Activated CD4-positive, alpha-beta memory T cell treated with anti-CD3 and anti-CD28 coated beads, Interleukin-2, amount 10 ng/mL, durations not matched to agents 7 days and 5 days (primary cell): ENCODE data around the gene IZUMO4. TPM values are rescaled to one million over a fixed set of nuclear protein-coding genes. Genes with fewer than 3 reads are reported as not detected.
"Not testable (repeated sequence)": the region's sequence is repeated elsewhere in the genome, so short reads cannot be mapped to it uniquely, and the experiment has no call there.

Source experiments
- CTCF ChIA-PET: fragments of 350-600 bp; sonication (Branson Sonifier 250); formaldehyde crosslinking; loops from one replicate; lab custom pipeline; 2021; ENCODE audit warnings: antibody characterized with exemption, inconsistent platforms; lab: Charles Lee
- POLR2A ChIA-PET: fragments of 350-600 bp; sonication (Branson Sonifier 250); formaldehyde crosslinking; loops from one replicate; lab custom pipeline; 2021; ENCODE audit warnings: antibody characterized with exemption; lab: Charles Lee
- DNase-seq: peaks from one replicate; pipeline ENCODE4 v3.0.0-alpha.2; 2020
- H3K27ac Mint-ChIP-seq: one replicate; pipeline ENCODE4 v1.8.0; 2021; ENCODE audit warnings: mild to moderate bottlenecking, mixed read lengths
- H3K27me3 Mint-ChIP-seq: one replicate; pipeline ENCODE4 v1.8.0; 2021; ENCODE audit warnings: mixed read lengths
- H3K36me3 Mint-ChIP-seq: one replicate; pipeline ENCODE4 v1.8.0; 2021; ENCODE audit warnings: low read depth, mixed read lengths
- H3K4me1 Mint-ChIP-seq: one replicate; pipeline ENCODE4 v1.8.0; 2021; ENCODE audit warnings: mixed read lengths
- H3K4me3 Mint-ChIP-seq: one replicate; pipeline ENCODE4 v1.8.0; 2021; ENCODE audit warnings: mild to moderate bottlenecking, mixed read lengths
- H3K9me3 Mint-ChIP-seq: one replicate; pipeline ENCODE4 v1.8.0; 2021; ENCODE audit warnings: mixed read lengths
- total RNA-seq, 2 experiments: library from RNA; stranded (reverse); gene quantifications; one replicate each; pipeline ENCODE4 v1.2.3, GENCODE V29; 2021

Gene IZUMO4
- total RNA-seq, 2 experiments from 2014 or later: 10.3 to 10.5 TPM

GRCh38 chr19:2079076-2079864 is 17.4 kb upstream of the IZUMO4 start:
- Mint-ChIP-seq H3K4me3 (no peak overlapping the region), H3K9me3 (no peaks in the 10 kb centered on the region)
- POLR2A ChIA-PET: interaction anchor here (1.3 kb wide), 1 partner anchor 17 kb away, joined by 3 read pairs; the partner anchor contains the start of gene MOB3A

DNA sequence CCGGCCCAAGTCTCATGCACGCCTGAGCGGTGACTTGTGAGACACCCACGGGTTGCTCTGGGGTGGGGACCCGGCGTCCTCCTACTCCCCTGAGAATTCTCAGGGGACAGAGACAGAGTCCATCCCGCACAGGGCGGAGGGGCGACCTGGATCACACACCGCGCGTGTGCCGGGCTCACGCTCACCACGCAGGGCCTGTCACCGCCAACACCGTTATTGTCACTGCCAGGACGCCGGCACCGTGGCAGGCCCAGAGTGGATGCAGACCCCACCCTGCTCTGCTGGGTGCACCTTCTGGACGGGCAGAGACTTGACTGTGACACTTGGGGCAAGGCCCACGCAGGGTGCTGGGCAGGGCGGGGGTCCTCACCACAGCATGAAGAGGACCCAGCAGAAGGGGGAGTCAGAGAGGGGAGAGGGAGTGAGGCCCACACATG is 16.8 kb upstream of the IZUMO4 start:
- H3K27me3 Mint-ChIP-seq: no peaks in the 10 kb centered on the region
- peak overlapping the region; percentile 60 for H3K4me3 Mint-ChIP-seq
- H3K4me1 Mint-ChIP-seq: peaks cover 41% of the 10 kb centered on the region
- DNase-seq: no peak
- ChIA-PET POLR2A (no interaction called here), CTCF (no interaction called here)
- H3K27ac Mint-ChIP-seq: peak overlapping the region; percentile 95
- H3K9me3 Mint-ChIP-seq: no peaks in the 10 kb centered on the region
- peaks cover 90% of the 10 kb centered on the region for H3K36me3 Mint-ChIP-seq

More at GRCh38 chr19:2079076-2079864, 17.4 kb upstream of the IZUMO4 start:
- no peak for DNase-seq
- Mint-ChIP-seq H3K27ac (peak overlapping the region; percentile 24), H3K36me3 (peaks cover 86% of the 10 kb centered on the region), H3K4me1 (peaks cover 41% of the 10 kb centered on the region), H3K27me3 (no peaks in the 10 kb centered on the region)
- CTCF ChIA-PET: no interaction called here

DNA sequence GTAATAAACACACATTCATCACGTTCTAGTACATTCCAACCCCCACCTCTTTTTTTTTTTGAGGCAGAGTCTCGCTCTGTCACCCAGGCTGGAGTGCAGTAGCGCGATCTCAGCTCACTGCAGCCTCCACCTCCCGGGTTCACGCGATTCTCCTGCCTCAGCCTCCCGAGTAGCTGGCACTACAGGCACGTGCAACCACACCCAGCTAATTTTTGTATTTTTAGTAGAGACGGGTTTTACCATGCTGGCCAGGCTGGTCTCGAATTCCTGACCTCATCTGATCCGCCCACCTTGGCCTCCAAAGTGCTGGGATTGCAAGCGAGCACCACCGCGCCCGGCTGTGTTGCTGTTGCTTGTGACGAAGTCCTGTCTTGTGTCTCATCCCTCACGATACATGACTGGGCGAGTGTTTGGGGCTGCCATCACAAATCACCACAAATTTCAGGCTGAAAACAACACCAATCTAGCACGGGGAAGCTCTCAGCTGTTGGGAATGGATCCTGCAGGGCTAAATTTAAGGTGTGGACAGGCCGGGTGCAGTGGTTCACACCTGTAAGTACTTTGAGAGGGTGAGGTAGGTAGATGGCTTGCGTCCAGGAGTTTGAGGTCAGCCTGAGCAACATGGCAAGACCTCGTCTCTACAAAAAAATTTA is 16.3 kb upstream of the IZUMO4 start:
- Mint-ChIP-seq H3K4me3 (peak overlapping the region; percentile 61), H3K27ac (peak overlapping the region; percentile 95), H3K4me1 (peaks cover 43% of the 10 kb centered on the region), H3K36me3 (peaks cover 92% of the 10 kb centered on the region), H3K27me3 (no peaks in the 10 kb centered on the region), H3K9me3 (no peaks in the 10 kb centered on the region)
- ChIA-PET CTCF (interaction anchor here (0.6 to 0.7 kb wide), 2 partner anchors 28 to 61 kb away, joined by 3 to 5 read pairs; no protein-coding TSS in a partner anchor), POLR2A (no interaction called here)
- DNase-seq: no peak

DNA sequence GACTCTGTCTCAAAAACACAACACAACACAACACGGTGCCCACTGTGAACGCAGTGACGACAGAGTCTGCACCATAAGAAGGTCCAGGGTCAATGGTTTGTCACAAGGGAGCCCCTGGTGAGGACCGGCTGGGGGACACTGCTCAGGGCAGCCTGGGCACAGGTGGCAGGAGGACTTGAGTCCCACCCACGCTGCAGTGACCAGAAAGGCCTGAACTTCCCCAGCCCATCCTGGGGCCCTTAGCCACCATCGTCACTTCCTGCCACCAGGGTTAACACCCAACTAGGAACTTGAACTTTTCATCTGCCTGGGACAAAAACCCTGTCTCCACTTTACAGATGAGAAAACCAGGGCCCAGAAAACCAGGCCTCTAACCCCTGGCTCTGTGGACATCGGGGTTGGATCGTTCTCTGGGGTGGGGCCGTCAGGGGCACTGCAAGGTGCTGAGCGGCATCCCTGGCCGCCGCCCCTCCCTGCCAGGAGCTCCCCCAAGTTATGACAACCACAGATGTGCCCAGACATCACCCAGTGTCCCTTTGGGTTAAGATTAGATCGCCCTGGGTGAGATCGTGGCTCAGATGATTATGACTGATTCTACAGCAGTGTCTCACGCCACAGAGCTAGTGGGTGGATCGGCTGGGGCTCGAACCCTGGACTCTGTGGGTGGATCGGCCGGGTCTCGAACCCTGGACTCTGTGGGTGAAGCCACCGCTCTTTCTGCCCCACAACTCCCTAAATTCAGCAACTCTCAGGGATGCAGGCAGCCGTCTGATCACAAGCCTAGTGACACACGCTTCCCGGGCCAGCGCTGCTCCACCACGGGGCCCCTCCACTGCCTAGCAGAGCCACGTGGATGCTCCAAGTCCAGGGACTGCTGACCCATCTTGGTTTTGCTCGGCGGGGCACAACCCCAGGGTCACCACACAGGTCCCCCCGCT is 14.6 kb upstream of the IZUMO4 start:
- Mint-ChIP-seq H3K4me3 (peak overlapping the region; percentile 95), H3K27me3 (no peaks in the 10 kb centered on the region), H3K9me3 (no peaks in the 10 kb centered on the region), H3K4me1 (peaks cover 51% of the 10 kb centered on the region), H3K27ac (peak overlapping the region; percentile 95), H3K36me3 (peaks cover 83% of the 10 kb centered on the region)
- DNase-seq: peak; percentile 72
- POLR2A ChIA-PET: interaction anchor here (0.6 to 6.7 kb wide), 14 partner anchors 9 to 185 kb away, joined by 3 to 118 read pairs (median 8); partner anchors contain the start of genes IZUMO4 and MOB3A
- CTCF ChIA-PET: interaction anchor here (0.6 to 6.1 kb wide), 2 partner anchors 12 to 64 kb away, joined by 3 to 54 read pairs; partner anchors contain the start of gene MOB3A

GRCh38 chr19:2083174-2083854 is 13.4 kb upstream of the IZUMO4 start:
- H3K4me3 Mint-ChIP-seq: peak overlapping the region; percentile 95
- peak; percentile 83 for DNase-seq
- H3K4me1 Mint-ChIP-seq: peaks cover 62% of the 10 kb centered on the region
- peak overlapping the region; percentile 95 for H3K27ac Mint-ChIP-seq
- no peaks in the 10 kb centered on the region for H3K27me3 Mint-ChIP-seq
- H3K9me3 Mint-ChIP-seq: no peaks in the 10 kb centered on the region
- POLR2A ChIA-PET: interaction anchor here (0.6 to 6.7 kb wide), 18 partner anchors 7 to 186 kb away, joined by 3 to 118 read pairs (median 6); partner anchors contain the start of genes AP3D1, IZUMO4 and MOB3A
- CTCF ChIA-PET: interaction anchor here (0.6 to 6.1 kb wide), 5 partner anchors 11 to 186 kb away, joined by 3 to 54 read pairs (median 4); partner anchors contain the start of gene MOB3A
- H3K36me3 Mint-ChIP-seq: peaks cover 75% of the 10 kb centered on the region

GRCh38 chr19:2084993-2085720 is 11.6 kb upstream of the IZUMO4 start:
- H3K36me3 Mint-ChIP-seq: peaks cover 67% of the 10 kb centered on the region
- H3K4me3 Mint-ChIP-seq: peak overlapping the region; percentile 95
- no peaks in the 10 kb centered on the region for H3K27me3 Mint-ChIP-seq
- ChIA-PET CTCF (interaction anchor here (1.4 to 6.1 kb wide), 2 partner anchors 9 to 65 kb away, joined by 9 to 54 read pairs; partner anchors contain the start of gene MOB3A), POLR2A (interaction anchor here (0.8 to 6.9 kb wide), 8 partner anchors 9 to 188 kb away, joined by 3 to 118 read pairs (median 4); partner anchors contain the start of genes MKNK2 and MOB3A)
- H3K27ac Mint-ChIP-seq: peak overlapping the region; percentile 95
- H3K9me3 Mint-ChIP-seq: no peaks in the 10 kb centered on the region
- peaks cover 64% of the 10 kb centered on the region for H3K4me1 Mint-ChIP-seq
- peak; percentile 97 for DNase-seq

GRCh38 chr19:2086695-2087620 is 9.8 kb upstream of the IZUMO4 start:
- not testable (repeated sequence) for DNase-seq, H3K27me3 Mint-ChIP-seq, H3K9me3 Mint-ChIP-seq
- Mint-ChIP-seq H3K4me1 (peaks cover 60% of the 10 kb centered on the region), H3K27ac (peak overlapping the region; percentile 92), H3K36me3 (peaks cover 57% of the 10 kb centered on the region), H3K4me3 (peak overlapping the region; percentile 65)
- CTCF ChIA-PET: interaction anchor here (1.0 to 6.1 kb wide), 4 partner anchors 7 to 67 kb away, joined by 3 to 54 read pairs (median 4); partner anchors contain the start of gene MOB3A
- POLR2A ChIA-PET: interaction anchor here (1.0 to 6.9 kb wide), 7 partner anchors 7 to 230 kb away, joined by 3 to 118 read pairs (median 3); partner anchors contain the start of genes MKNK2 and MOB3A

DNA sequence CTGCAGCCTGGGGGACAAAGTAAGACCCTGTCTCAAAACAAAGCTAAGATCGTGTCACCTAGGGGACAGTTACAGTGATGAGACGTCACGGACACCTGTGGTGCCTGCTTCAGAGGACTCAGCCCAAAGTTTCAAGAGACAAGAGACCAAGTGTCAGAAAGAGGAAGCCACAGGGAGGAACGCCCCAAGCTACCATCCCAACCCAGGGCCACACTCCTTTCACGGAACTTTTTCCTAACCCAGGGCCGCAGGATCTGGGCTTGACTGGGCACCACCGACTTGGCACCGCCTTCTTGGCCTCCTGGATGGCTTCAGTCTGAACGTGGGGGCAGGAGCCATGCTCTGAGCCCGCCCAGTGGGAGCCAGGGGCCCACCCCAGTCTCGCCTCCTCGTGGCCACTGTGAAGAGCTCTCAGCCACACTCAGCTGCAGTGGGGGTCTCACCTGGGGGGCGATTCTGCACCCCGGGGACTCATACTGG is 9.1 kb upstream of the IZUMO4 start:
- peak; percentile 53 for DNase-seq
- Mint-ChIP-seq H3K9me3 (no peaks in the 10 kb centered on the region), H3K27me3 (no peaks in the 10 kb centered on the region), H3K36me3 (peaks cover 57% of the 10 kb centered on the region), H3K4me3 (peak overlapping the region; percentile 65), H3K4me1 (peaks cover 60% of the 10 kb centered on the region), H3K27ac (peak overlapping the region; percentile 92)
- CTCF ChIA-PET: interaction anchor here (1.0 to 6.1 kb wide), 4 partner anchors 6 to 68 kb away, joined by 3 to 54 read pairs (median 4); partner anchors contain the start of gene MOB3A
- POLR2A ChIA-PET: interaction anchor here (1.0 to 6.9 kb wide), 7 partner anchors 6 to 231 kb away, joined by 3 to 118 read pairs (median 3); partner anchors contain the start of genes MKNK2 and MOB3A

- DNase-seq: no peak
- Mint-ChIP-seq H3K36me3 (peaks cover 52% of the 10 kb centered on the region), H3K27ac (peak overlapping the region; percentile 92), H3K4me1 (peaks cover 70% of the 10 kb centered on the region), H3K9me3 (no peaks in the 10 kb centered on the region), H3K27me3 (no peaks in the 10 kb centered on the region), H3K4me3 (peak overlapping the region; percentile 57)
- ChIA-PET POLR2A (interaction anchor here (1.1 to 6.9 kb wide), 3 partner anchors 37 to 191 kb away, joined by 3 to 33 read pairs (median 6); partner anchors contain the start of gene MKNK2), CTCF (no interaction called here)
These were observed 7.6 kb upstream of the IZUMO4 start for GRCh38 chr19:2089001-2089711.
